ENCODE results near the gene POPDC2.
"Not testable (repeated sequence)": the region's sequence is repeated elsewhere in the genome, so short reads cannot be mapped to it uniquely, and the experiment has no call there.

POPDC2 gene

DNA sequence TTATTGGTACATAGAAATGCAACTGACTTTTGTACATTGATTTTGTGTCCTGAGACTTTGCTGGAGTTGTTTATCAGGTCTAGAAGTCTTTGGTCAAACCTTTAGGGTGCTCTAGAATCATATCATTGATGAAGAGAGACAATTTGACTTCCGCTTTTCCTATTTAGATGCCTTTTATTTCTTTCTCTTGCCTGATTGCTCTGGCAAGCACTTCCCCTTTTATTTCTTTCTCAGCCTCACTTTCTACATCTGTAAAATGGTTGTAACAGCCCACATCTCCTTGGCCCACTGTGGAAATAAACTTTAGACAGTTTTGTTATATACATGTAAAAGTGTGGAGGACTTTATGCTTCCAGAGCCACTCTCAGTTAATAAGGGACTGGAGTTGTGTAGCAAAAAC is 48.7 kb downstream of the POPDC2 start:
- DNase-seq: no peak

DNA sequence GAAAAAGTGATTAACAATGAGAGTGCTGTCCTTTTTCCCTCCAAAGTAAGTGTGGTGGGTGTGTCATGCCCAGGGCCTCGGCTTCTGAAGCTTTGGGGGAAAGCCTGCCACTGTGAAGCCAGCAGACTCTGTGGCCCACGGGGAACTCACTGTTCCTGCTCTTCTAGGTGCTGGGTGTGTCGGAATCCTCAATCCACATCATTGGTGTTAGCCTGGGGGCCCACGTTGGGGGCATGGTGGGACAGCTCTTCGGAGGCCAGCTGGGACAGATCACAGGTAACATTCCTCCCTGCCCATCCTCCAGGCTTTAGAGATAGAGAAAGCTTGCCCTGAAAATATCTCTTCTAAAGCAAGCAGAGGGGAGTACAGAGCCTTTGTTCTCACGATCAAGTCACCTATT is 51.1 kb downstream of the POPDC2 start:
- DNase-seq: peak; percentile 64

DNA sequence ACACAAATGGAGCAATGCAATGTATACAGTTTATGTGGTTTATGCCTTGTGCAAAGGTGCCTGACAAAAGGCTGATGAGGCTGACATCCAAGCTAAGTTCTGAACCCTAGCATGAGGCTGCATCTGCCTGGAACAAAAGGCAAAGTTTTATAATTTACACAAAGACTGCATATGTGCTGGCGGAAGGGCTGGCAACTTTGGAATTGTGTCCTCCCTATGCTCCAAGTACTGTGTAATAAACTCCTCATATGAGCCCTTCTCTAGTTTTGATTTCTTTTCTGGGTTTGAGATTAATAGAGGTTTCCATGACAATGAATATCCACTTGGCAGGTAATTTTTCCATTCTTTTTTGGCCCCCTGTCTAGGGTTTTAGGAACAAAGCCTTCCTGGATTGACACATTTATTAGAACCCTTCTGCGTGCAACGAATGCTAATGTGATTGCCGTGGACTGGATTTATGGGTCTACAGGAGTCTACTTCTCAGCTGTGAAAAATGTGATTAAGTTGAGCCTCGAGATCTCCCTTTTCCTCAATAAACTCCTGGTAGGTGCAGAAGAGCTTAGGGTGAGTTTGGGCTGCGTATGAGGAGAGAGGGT is 51.9 kb downstream of the POPDC2 start:
- DNase-seq: no peak

DNA sequence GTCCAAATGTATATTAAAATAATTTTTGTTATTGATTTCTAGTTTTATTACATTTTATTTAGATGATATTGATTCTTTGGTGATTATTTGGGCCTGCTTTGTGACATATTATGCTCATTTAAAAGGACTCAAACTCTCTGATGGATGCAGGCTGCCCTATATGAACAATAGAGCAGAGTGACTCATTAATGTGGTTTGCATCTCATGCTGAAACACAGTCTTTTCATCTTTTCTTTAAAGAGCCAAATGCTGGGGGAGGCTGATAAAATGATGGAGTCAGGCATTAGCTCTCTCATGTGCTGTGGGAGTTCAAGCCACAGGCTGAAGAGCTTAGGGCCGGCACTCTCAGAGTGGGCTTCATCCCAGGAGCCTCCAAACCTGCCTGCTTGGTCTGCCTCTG is 55.5 kb downstream of the POPDC2 start:
- DNase-seq: no peak

DNA sequence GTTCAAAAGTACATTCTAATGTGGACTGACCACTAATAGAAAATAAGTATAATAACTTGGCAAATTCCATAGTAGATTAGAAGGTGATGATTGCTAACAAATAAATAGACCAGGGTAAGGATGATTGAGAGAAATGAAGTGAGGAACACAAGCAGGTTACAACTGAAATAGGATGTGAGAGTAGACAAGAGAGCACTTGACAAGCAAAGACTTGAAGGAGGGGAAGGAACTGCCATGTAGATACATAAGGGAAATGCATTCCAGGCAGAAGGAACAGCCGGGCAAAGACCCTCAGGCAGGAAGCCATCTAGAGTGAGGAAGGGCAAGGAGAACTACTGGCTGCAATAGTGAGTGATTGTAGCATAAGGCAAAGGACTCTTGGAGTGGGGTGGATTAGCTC is 57.7 kb downstream of the POPDC2 start:
- no peak for DNase-seq

DNA sequence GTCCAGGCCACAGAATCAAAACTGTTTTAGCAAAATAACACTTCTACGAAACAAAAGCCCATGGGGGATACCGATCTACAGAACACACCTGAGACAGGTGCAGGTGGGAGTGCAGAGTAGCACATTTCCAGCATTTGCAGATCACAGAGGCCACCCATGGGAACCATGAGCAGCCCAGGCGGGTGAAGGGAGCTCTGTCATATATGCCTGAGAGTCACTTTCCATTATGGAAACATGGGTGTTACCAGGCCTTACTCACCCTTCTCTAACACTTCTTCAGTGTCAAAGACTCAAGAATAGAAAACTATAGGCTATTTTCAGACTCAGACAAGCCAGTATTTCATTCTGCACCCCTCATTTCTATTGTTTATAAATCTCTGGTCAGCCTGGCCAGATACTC is 59.2 kb downstream of the POPDC2 start:
- no peak for DNase-seq

DNA sequence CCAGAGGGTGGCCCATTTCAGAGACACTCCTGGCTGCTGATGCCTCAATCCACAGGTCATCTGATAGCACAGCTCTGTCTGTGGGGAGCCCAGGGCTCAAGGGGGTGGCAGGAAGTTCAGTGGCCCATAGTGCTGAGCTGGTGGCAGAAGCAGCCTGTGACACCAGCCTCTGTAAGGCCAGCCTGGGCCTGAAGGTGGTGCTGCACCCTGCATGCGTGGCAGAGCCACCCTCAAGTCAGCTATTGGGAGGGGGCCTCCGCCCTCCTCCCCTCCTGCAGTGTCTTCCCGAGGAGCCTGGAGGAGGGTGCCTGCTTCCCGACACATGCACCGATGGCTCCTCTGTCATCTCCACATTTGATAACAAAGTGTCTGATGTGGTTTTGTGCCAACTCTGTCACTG is 59.7 kb downstream of the POPDC2 start:
- peak; percentile 76 for DNase-seq

DNA sequence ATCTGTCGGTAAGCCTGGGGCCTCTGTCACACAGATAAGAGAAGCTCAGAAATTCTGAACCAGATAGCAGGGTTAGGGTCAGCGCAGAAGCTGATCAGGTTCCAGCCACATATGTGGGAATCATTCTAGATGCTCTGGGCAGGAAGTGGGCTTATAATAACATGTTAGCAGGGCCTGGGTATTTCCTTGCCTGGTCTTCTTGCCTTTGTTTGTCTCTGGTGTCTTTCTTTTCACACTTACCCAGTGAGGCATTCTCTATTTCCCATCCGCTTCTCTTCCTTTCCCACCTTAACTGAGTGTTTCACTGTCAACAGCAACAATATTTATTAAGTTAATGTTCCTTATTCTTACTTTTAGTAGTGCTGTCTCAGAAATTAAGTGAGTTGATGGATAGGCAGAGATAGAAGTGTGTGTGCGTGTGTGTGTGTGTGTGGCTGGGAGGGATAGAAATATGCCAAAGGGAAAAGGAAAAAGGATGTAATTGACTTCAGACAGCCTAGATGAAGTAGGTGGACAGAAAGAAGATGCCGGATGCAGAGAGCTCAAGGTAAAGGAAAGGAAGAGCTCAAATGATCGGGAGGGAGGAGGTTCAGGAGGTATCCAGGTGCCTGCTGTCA is 60.7 kb downstream of the POPDC2 start:
- DNase-seq: no peak

DNA sequence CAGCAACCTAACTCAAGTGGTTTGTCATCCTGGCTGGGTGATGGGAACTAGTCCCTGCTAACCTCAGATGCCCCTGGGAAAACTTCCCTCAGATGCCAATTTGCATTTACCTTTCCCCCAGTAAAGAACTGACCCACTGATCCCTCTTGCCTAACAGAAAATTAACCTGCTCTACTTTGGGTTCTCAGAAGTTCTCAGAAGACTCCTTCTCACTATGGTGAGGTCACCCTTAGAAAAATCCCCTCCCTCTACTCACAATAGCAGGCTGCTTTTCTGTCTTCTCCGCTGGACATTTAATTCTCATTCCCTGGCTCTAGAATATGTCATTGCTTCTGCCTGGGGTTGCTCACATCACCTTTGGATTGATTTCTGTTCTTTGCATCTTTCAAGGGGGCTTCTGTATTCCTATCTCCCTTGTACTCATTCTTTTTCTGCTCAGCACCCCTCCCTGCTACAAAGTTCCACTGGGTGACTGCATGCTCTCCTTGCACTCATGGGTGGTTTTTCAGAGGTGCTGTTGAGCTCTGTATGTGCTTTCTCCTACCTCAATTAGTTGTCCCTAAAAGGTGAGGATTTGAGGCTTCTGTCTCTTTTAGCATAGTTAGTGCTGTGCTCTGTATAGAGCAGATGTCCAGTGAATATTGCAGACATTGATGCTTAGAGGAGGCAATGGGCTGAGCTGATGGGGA is 61.8 kb downstream of the POPDC2 start:
- no peak for DNase-seq

DNA sequence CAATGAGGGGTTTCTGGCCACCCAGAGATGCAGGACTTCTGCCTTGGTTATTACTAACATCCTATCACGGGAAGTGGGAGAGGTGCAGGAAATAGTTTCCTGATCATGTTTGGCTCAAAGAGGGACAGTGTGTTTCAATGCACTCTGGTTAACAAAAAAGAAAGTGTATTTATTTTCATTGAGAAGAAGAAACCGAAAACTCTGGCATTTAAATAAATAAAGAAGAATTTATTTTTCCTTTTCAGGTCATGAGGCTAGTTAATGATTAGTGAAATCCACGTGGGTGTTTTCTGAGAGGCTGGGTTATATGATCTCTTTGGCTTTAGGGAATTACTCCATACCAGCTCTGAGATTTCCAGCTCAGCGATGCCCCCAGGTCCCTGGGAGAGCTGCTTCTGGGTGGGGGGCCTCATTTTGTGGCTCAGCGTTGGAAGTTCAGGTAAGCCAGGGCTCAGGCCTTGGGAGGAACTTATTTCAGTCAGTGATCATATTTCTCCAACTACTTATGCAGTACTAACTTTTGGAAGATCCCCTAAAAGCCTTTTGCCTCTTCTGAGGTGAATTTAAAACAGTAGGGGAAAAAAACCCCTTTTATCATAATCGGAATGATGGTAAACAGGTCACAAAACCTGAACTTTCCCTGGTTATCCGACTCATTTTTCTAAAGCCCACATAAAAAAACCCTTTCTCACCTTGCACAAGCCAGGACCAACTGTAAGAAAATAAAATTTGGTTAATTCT is 62.7 kb downstream of the POPDC2 start, which contains the start of gene PLA1A:
TSS of gene PLA1A (plus strand) at position 338 of the 741 bp plus-strand sequence. CDS start at position 367, 29 bp downstream.
- no peak for DNase-seq

DNA sequence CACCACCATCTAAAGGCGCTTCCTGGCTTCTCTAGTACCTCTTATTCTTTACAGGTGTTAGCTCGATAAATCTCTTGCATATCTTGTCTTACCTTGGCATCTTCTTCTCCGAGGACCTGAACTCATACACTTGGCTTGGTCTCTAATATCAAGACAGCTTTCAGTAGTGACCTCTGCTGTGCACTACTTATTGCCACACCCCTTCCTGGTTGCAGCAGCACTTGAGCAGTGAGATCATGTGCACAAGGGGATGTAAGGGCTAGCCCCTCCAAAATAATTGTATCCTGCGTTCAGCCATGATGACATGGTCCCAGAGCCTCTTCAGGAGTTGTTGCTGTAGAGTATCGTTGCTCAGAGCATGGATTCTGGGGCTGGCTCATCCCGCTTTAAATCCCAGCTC is 64.0 kb downstream of the POPDC2 start:
- no peak for DNase-seq

DNA sequence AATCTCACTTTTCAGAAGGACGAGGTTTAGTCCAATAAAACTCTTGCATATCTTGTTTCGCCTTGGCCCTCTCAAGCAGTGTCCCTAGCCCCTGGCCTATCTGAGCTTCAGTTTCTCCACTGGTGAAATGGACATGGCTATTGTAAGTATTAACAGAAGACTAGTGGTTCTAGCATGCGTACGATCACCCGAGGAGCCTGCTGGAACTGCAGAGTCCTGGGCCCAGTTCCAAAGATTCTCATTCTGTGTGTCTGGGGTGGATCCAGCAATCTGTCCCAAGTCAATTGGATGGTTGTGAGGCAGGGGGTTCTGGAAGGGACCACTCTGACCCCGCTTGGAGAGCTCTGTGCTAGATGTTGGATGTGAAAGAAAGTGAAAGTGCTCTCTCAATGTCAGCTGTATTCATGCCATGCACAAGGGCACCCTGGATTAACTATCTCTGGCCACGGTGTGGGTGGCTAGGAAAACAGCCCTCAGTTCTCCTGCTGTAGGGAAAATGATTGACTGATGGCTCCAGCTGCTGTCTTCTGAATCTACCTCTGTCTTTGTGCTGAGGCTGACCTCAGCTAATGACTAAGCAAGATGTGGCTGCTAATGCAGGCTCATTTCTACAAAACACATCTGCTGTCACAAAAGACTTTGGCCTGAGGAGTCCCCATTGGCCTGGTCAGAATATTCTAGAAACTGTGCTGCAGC is 64.6 kb downstream of the POPDC2 start:
- no peak for DNase-seq

DNA sequence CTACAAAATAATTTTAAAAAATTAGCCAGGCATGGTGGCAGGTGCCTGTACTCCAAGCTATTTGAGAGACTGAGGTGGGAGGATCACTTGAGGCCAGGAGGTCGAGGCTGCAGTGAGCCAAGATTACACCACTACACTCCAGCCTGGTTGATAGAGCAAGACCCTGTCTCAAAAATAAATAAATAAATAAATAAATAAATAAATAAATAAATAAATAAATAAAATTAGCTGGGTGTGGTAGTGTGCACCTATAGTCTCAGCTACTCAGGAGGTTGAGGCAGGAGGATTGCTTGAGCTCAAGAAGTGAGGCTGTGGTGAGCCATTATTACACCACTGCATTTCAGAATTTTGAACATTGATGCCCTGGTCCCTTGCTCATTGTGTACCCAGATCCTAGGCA is 65.5 kb downstream of the POPDC2 start:
- DNase-seq: not testable (repeated sequence)

DNA sequence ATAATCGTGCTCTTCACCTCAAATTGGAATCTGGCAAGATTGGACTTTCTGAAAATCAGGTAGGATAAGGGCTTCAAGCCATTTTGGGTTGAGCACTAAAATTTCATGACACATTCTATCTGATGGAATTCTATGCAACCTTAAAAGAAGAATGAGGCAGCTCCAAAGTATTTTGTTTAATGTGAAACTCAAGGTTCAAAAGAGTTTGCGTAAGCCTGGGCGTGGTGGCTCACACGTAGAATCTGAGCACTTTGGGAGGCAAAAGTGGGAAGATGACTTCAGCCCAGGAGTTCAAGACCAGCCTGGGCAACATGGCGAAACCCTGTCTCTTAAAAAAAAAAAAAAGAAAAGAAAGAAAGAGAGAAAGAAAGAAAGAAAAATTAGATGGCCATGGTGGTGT is 66.3 kb downstream of the POPDC2 start:
- DNase-seq: no peak

DNA sequence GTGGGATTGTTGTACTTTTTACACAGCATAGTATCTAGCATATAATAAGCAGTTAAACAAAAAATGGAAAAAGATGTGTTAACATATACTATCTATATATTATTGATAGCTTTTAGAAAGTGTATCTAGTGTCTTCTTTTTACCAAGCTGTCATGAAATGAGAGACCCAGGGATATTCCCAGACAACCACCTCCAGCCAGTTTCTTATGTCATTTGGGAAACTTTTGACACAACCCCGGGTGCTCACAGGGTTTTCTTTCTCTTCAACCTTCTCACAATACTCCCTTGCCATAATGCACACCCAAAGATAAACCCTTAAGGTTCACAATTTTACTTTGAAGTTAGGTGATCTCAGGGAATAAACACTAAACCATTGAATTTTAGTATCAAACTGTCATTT is 67.5 kb downstream of the POPDC2 start:
- no peak for DNase-seq

Data from islet precursor cell (in vitro differentiated cells).